HG03432 (cell line): Measurements from ENCODE around the gene FHL5.
A peak's percentile ranks its signal among the peaks of the same experiment; 100 is the strongest.
"Not testable (repeated sequence)": the region's sequence is repeated elsewhere in the genome, so short reads cannot be mapped to it uniquely, and the experiment has no call there.

Experiments used
- ATAC-seq: cut with Tn5 transposase; IDR thresholded peaks from one replicate; pipeline ENCODE4 v1.9.1; 2021; ENCODE audit warnings: mild to moderate bottlenecking, moderate library complexity; ENCODE audit not compliant: unreplicated experiment

The FHL5 gene, protein sequence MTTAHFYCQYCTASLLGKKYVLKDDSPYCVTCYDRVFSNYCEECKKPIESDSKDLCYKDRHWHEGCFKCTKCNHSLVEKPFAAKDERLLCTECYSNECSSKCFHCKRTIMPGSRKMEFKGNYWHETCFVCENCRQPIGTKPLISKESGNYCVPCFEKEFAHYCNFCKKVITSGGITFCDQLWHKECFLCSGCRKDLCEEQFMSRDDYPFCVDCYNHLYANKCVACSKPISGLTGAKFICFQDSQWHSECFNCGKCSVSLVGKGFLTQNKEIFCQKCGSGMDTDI

DNA sequence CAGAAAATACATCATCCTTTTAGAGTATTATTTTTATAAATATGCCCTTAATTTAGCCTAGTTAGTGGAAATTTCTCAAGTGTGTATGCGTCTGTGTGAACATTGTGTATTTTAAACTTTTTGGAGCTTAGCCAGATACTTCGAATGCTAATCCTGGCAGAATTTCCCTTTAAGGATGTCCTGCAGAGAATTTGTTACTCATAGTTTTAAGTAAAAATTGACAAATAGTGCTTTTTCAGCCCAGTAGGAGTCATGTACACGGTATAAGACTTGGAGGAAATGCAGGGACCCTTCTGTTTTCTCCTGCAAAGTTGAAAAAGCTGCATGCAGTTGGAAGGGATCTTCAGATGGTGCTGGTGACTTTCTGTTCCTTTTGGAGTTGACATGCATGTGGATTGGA lies at the start of gene FHL5:
Gene FHL5, plus strand, starts transcription at position 243 of the 400 bp plus-strand sequence. CDS start 40,486 bp downstream, outside the sequence.
- ATAC-seq = no peak

DNA sequence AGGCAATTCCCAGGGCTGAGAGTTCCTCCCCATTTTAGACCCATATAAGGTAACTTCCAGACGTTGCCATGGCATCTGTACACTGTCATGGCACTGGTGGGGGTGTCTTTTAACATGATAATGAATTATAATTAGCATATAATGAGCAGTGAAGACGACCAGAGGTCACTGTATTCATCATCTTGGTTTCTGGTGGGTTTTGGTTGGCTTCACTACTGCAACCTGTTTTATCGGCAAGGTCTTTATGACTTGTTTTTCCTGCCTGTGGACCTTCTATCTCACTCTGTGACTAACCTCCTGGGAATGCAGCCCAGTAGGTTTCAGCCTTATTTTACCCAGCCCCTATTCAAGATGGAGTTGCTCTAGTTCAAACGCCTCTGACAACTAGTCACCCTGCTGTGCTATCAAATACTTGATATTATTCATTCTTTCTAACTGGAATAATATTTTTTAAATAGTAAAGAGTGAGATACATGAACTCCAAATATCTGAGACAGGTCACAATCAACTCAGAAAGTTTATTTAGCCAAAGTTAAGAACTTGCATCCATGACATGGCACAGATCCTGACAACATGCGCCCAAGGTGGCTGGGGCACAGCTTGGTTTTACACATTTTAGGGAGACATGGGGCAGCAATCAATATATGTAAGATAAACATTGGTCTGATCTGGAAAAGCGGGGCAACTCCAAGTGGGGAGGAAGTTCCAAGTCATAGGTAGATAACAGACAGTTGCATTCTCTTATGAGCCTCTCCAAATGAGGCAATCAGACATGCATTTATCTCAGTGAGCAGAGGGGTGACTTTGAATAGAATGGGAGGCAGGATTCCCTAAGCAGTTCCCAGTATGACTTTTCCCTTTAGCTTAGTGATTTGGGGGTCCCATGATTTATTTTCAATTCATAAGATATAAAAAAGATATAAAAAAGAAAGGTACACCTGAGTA lies 42.5 kb upstream of the FHL5 start:
- ATAC-seq = no peak

DNA sequence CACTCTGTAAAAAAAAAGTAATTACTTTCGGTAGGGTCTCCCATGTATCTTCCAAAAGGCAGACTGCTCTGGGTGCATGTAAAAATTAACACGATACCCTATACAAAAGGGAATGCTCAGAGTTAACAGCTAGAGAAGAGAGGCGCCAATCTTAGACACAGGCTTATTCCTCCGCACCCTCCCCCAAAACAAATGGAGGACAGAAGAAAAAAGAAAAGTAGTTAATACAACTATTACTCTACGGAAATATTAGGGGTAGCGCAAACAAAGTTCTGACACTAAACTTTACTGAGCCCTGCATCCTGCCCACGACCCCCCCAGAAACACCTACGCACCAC lies 41.7 kb upstream of the FHL5 start:
- peak; percentile 22 for ATAC-seq

DNA sequence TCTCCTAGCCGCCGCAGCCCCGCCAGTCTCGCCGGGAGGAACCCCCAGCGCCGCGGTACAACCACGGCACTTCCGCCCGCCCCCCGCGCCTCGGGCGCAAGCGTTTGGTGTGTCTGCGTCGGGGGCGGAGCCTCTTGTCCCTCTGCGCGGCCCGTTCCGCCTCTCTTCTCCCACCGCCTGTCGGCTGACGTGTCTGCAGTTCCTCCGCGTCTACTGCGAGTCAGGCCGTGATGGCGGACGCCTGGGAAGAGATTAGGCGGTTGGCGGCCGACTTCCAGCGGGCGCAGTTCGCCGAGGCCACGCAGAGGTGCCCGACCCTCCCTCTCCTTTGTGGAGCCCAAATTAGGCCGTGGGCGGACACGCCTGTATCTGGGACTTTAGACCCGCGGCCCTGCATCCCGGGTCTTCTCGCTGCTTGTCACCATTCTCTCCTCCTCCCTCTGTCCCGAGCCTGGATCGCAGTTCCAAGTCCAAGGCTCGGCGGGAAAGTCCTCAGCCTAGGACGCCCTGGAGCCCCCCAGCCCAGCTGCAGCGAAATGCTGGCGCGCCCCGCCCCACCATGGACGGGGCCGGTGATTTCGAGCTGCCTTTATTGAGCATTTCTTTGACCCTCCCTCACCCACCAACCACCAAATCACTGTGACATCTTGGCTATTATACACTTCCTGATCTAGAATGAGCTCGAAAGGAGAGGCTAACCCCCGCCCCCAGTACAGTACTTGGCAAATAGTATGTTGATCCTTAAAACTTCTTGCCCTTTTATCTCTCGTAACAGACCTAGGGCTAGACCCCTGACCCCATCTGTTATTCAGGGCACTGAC lies 41.1 kb upstream of the FHL5 start, which contains the start of gene UFL1:
Gene UFL1, plus strand, starts transcription at position 163 of the 821 bp plus-strand sequence. Its CDS starts 68 bp downstream, at position 231.
- ATAC-seq = peak; percentile 99

DNA sequence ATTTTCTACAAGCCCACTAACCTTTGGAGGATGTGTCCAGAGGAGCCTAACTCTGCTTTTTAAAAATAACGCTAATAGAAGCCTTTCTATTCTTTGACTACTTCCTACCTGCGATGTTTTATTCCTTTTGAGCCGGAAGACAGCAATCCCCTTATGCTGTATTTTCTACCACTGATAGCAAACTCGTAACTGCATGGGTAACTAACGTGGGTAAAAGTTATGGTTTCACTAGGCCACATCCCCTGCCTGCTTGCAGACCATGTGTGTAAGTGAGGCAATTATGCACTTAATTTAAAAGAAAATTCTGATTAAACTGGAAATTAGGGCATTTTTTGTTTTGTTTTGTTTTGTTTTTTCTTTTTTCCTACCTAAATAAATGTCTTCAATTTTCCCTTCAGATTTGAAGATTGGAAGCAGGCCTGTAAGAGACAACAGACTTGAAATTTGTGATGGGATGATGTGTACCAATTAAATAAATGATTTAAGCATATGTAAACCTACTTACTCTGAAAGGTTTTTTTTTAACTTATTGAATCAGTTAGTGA lies 40.4 kb upstream of the FHL5 start:
- ATAC-seq = peak; percentile 19

DNA sequence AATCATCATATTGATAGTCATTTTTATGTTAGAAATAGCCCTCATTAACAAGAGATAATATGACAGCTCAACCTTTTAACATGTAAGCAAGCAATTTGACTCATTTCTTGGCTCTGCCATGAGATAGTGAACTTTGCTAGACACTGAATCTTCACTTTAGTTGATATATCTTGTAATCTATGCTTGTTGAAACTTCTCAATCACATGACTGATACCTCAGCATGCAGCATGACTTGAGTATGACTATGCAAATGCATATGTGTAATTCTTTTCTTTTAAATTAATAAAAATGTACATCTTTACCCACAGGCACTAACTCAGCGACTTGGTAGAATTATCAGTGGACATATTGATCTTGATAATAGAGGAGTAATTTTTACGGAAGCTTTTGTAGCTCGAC lies 34.7 kb upstream of the FHL5 start:
- ATAC-seq = no peak

DNA sequence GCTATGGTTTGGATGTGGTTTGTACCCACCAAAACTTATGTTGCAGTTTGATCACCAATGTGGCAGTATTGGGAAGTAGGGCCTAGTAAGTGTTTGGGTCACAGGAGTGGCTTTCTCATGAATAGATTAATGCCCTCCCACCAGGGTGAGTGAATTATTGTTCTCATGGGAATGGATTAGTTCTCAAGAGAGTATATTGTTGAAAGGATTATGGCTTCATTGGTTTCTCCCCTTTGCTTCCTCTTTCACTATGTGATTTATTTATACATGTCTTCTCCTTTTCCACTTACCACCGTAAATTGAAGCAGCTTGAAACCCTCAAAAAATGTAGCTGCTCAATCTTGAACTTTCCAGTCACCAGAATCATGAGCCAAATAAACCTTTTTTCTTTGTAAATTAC lies 30.5 kb upstream of the FHL5 start:
- ATAC-seq = no peak

DNA sequence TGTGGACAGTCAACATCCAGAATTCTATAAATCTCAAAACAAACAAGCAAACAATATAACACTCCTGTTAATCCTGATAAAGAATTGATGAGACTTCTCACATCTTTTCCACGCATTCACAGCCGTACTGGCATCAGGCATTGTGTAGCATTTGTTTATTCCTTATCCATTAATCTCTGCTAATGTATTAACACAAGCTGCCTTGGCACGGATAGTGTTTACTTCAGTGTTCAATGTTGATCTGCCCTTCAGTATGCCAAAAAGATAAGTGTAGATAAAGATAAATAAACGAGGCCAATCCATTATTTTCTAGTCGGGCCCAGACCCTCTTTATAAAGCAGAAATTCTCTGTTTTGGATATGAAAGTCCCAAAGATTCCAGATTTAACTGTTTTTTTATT lies 25.2 kb upstream of the FHL5 start:
- ATAC-seq = no peak

DNA sequence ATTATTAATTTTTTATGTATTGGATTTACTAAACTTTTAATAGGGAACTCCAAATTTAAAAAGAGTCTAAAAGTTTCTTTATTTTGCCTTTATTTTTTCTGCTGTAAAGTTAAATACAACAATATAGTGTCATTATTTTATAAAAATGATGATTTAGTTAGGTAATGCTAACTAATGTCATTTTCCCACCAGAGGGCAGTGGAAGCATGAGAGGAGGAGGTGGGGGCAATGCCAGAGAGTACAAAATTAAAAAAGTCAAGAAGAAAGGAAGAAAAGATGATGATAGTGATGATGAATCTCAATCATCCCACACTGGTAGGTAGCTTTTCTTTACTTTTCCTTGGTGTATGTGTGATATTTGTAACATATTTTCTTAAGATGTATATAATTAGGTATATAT lies 20.2 kb upstream of the FHL5 start:
- ATAC-seq = peak; percentile 69

DNA sequence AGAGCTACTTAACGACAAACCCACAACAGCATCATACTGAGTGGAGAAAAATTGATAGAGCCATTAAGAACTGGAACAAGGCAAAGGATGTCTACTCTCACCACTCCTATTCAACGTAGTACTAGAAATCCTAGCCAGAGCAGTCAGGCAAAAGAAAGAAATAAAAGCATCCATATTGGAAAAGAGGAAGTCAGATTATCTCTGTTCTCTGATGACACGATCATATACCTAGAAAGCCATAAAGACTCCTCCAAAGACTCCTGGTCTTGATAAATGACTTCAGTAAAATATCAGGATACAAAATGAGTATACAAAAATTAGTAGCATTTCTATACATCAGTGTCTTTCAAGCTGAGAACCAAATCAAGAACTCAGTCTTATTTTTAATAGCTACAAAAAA lies 17.0 kb upstream of the FHL5 start:
- ATAC-seq = no peak

DNA sequence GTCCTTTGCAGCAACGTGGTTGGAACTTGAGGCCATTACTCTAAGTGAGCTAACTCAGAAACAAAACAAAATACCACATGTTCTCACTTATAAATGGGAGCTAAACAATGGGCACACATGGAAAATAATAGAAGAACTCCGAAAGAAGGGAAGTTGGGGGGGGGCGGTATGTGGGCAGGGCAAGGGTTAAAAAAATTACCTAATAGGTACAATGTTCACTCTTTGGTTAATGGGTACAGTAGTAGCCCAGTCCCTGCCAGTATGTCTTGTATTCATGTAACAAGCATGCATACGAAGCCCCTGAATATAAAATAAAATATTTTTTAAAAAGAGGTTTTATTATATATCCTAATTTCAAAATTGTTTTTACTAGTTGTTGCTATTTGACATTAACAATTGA lies 15.3 kb upstream of the FHL5 start:
- ATAC-seq = no peak

DNA sequence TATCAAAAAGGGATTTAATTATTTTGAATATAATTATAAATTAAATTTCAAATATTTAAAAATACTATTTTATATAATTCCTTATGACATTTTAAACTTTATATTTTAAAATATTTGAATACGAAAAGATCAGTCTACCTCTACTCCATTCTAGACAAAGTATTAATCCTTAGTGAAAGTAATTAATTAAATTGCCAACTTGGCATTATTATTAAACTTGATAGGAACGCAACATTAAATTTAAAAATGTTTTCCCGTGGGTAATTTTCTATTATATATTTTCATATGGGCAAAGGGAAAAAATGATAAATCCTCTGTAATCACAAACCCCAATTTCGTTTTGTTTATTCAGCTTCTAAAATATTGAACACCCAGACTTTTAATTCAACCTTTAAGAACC lies 8.4 kb upstream of the FHL5 start:
- ATAC-seq = no peak

DNA sequence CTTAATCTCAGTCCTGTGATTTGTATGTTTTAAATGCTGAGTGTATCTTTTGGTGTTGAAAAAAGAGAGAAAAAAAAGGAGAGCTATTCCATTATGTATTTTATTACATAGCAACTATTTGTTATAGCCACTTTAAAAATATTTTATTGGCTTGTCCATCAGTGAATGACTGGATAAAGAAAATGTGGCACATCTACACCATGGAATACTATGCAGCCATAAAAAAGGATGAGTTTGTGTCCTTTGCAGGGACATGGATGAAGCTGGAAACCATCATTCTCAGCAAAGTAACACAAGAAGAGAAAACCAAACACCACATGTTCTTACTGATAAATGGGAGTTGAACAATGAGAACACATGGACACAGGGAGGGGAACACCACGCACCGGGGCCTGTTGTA lies 3.2 kb upstream of the FHL5 start:
- not testable (repeated sequence) for ATAC-seq

DNA sequence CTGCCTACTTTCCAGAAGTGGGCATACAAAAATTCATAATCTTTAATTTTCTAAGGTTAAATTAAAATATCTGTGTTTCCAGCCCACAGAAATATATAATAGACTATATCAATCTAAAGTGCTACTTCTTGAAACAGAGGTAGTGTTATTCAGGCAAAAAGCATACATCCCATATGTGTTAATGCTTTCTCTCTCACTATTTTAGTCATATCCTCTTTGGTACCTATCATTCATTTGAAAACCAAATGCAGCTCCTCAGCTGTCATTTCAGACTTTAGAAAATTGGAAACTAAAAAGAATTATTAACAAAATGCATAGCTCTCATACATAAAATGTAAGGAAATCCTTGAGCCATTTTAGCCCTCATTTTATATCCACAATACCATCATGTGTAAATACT lies 925 bp downstream of the FHL5 start:
- ATAC-seq = peak; percentile 85

DNA sequence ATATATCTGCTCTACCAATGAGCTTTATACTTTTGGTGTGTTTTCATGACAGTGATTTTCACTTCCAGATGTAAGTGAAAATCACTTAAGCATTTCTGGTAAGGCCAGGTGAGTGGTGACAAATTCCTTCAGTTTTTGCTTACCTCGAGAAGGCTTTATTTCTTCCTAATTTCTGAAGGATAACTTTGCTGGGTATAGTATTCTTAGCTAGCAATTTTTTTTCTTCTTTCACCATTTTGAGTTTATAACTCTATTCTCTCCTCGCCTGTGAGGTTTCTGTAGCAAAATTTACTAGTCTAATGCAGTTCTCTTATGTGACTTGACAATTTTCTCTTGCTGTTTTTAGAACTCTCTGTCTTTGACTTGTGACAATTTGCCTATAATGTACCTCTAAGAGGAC lies 7.1 kb downstream of the FHL5 start:
- no peak for ATAC-seq

DNA sequence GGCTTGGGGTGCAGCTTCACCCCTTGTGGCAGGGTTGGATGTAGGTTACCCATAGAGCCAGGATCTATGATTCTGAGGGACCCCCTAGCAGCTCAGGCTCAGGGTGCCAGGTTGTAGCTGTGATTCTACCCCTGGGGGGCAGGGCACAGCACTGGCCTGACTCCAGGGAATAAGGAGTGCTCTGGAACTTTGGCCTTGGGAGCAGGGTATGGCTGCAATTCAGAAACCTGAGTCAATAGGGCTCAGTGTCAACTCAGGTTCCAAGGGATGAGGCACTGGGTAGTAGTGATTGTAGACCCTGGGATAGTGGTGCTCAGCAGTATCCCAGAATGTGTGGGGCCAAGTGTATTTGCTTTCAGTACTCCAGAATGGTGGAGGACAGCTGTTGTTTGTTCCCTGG lies 8.6 kb downstream of the FHL5 start:
- ATAC-seq = no peak

DNA sequence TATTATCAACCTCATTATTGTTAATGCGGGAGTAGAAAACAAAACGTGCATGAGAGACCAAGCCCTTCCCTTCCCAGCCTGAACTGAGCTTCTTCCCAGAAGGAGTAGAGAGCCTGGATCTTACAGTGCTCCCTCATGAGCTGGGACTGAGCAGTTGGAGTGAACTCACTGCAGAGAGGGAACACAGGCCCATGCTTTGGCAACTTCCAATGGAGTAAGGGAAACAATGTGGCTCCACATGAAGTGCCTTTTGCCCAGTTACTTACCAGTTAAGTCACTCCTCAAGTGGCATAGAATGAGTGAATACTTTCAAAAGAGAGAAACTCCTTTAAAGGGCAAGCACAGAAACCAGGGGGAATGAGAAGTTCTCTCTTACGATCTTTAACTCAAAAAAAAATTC lies 12.4 kb downstream of the FHL5 start:
- ATAC-seq = no peak

DNA sequence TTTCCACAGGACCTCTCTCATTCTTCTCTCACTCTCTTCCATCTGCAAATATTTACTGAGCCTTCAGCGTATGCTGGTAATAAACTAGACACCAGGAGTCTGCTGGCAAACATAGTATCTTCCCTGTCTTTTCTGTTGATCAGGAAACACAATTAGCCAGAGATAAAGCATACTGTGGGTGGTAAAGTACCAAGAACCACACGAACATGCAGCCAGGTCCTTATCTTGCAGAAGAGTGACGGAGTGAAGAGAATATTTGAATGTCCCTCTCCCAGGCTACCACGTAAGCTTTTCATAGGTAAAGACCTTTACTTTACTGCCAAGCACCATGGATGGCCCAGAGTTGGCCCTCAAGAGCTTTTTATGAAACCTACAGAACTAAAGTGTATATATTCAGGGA lies 13.3 kb downstream of the FHL5 start:
- ATAC-seq = no peak

DNA sequence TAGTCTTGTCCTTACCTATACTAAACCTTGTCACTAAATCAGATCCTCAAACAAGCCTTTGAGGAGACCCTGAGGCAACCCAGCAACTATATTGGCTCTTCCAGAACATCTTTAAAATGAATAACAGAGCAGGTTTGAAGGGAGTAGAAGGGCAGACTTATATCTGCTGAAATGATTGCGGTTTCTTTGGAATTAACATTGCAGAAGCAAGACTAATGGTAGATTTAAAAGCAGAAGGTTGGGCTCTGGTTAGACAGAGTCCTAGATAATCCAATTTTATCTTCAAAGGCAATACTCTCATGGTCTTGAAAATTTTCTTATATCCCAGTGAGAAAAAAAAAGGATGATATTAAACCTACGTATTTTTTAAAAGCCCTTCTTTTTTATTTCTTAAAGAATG lies 19.1 kb downstream of the FHL5 start:
- no peak for ATAC-seq

DNA sequence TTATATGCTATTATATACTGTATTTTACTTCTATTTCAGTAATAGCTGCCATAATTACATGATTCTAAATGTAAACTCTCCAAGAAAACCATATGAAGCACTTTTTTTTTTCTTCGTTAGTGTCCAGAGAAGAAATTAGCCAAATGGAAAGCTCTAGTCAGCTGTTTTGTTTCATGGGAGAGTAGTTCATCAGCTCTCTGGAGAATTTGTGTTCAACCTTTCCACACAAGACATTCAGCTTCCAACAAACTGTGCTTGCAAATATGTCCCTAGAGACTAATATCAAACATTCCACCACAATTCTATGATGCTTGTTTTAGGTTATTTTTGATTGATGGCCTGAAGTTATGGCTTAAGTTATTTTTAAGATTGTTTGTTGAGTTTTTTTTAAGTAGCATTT lies 19.5 kb downstream of the FHL5 start:
- no peak for ATAC-seq

DNA sequence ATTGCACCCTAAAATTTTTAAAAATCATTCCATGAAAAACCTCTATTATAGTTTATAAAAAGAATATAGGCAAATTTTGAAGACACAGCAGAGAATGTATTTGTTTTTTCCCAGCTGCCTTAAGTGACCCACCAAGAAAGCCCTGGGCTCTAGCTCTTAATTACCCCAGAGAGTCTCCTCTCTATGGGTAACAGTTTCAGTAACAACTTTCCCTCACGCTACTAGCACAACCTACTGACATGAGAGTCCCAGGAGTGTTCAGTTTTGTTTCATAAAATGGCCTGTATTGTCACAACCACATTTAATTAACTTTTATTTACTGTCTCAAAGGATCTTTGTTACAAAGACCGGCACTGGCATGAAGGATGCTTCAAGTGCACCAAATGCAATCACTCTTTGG lies 41.5 kb downstream of the FHL5 start:
- ATAC-seq = no peak
